NT2/D1 (cell line): ENCODE results near the gene VPS37C.

Experiments used
- DNase-seq: peaks from one replicate; pipeline ENCODE4 v3.0.0-alpha.2; 2011; ENCODE audit warnings: low read depth, low spot score
- H3K27me3 ChIP-seq: 2 replicates; pipeline ENCODE4 v1.6.0; 2011; ENCODE audit warnings: mild to moderate bottlenecking; ENCODE audit not compliant: insufficient read length, insufficient read depth
- H3K36me3 ChIP-seq: 2 replicates; pipeline ENCODE4 v1.6.1; 2011; ENCODE audit warnings: mild to moderate bottlenecking, low read length, mixed read lengths; ENCODE audit not compliant: insufficient read depth, insufficient read length
- H3K4me1 ChIP-seq: 2 replicates; pipeline ENCODE4 v1.5.1; 2011; ENCODE audit not compliant: insufficient read depth, insufficient read length
- H3K4me3 ChIP-seq: 2 replicates; pipeline ENCODE4 v1.5.1; 2011; ENCODE audit warnings: low read depth; ENCODE audit not compliant: insufficient read length
- H3K9ac ChIP-seq: 2 replicates; pipeline ENCODE4 v1.6.0; 2011; ENCODE audit warnings: low read depth; ENCODE audit not compliant: insufficient read length
- H3K9me3 ChIP-seq: 2 replicates; pipeline ENCODE4 v1.5.1; 2011; ENCODE audit warnings: mild to moderate bottlenecking, low read length; ENCODE audit not compliant: insufficient read depth
- SUZ12 ChIP-seq: IDR thresholded peaks from 2 replicates; pipeline ENCODE4 v1.6.1; 2011; ENCODE audit not compliant: insufficient read length, insufficient read depth; ENCODE audit errors: extremely low read depth
- YY1 ChIP-seq: IDR thresholded peaks from 2 replicates; pipeline ENCODE4 v1.6.1; 2011; ENCODE audit not compliant: insufficient read length, insufficient read depth
- ZNF274 ChIP-seq: IDR thresholded peaks from 2 replicates; pipeline ENCODE4 v1.6.1; 2011; ENCODE audit warnings: mild to moderate bottlenecking, low read depth, low read length

Gene VPS37C

GRCh38 chr11:61174273-61174672 is 13.0 kb upstream of the VPS37C start:
- H3K4me1 ChIP-seq: no peaks in the 10 kb centered on the region
- TF ChIP-seq YY1 (no peak), ZNF274 (no peak), SUZ12 (no peak)
- H3K9ac ChIP-seq: no peak overlapping the region
- peaks cover 13% of the 10 kb centered on the region; the same call in 1 of the 2 replicates for H3K9me3 ChIP-seq
- no peak overlapping the region for H3K4me3 ChIP-seq
- H3K36me3 ChIP-seq: no peaks in the 10 kb centered on the region
- no peak for DNase-seq
- peaks cover 5% of the 10 kb centered on the region for H3K27me3 ChIP-seq

DNA sequence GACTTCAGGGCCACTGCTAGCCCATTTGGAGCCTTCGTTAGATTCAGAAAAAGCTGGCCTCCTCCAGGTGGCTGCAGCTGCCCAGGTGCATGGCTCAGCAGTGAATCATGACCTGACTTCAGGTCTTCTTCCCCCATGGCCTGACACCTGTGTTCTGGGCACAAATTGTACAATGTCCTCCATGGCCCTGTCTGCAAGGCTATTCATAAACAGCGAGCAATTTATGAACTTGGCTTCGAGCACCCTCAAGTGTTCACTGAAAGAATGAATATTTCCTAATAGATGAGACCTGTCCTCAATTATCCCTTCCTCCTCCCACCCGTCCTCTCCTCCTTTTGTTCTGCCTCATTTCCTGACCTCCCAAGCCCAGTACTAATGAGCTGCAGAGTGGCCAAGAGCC is 12.2 kb upstream of the VPS37C start:
- no peaks in the 10 kb centered on the region for H3K36me3 ChIP-seq
- peaks cover 5% of the 10 kb centered on the region for H3K27me3 ChIP-seq
- TF ChIP-seq ZNF274: no peak
- TF ChIP-seq YY1: no peak
- TF ChIP-seq SUZ12: no peak
- H3K9me3 ChIP-seq: peaks cover 13% of the 10 kb centered on the region; the same call in 1 of the 2 replicates
- DNase-seq: no peak
- H3K4me3 ChIP-seq: no peak overlapping the region
- no peak overlapping the region for H3K9ac ChIP-seq
- no peaks in the 10 kb centered on the region for H3K4me1 ChIP-seq

DNA sequence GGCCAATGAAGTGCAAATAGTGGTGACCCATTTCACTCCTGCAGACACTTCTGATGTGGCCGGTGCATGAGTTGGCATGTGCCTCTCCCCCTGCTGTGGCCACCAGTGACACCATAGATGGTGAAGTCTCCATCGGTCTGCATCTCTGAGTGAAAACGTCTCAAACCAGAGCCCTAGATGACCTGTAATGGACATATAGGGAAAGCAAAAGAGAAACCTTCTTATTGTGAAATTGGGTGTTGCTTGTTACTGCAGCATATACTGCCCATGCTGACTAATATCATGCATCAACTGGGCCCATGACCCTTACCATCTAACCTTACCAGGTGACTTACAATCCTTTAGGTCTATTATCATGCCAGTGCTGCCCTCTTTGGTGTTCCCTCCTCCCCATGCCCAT is 11.7 kb upstream of the VPS37C start:
- H3K36me3 ChIP-seq: no peaks in the 10 kb centered on the region
- no peak for TF ChIP-seq SUZ12
- TF ChIP-seq ZNF274: no peak
- no peak for TF ChIP-seq YY1
- no peak overlapping the region for H3K4me3 ChIP-seq
- DNase-seq: no peak
- H3K9ac ChIP-seq: no peak overlapping the region
- H3K27me3 ChIP-seq: peaks cover 5% of the 10 kb centered on the region
- H3K9me3 ChIP-seq: peaks cover 17% of the 10 kb centered on the region; the same call in 1 of the 2 replicates
- no peaks in the 10 kb centered on the region for H3K4me1 ChIP-seq

GRCh38 chr11:61172356-61172755 is 11.1 kb upstream of the VPS37C start:
- Histone ChIP-seq H3K27me3 (peaks cover 5% of the 10 kb centered on the region), H3K9ac (no peak overlapping the region), H3K4me1 (no peaks in the 10 kb centered on the region), H3K36me3 (no peaks in the 10 kb centered on the region), H3K4me3 (no peak overlapping the region), H3K9me3 (peaks cover 22% of the 10 kb centered on the region; the same call in 1 of the 2 replicates)
- no peak for TF ChIP-seq SUZ12
- TF ChIP-seq YY1: no peak
- TF ChIP-seq ZNF274: no peak
- DNase-seq: no peak

DNA sequence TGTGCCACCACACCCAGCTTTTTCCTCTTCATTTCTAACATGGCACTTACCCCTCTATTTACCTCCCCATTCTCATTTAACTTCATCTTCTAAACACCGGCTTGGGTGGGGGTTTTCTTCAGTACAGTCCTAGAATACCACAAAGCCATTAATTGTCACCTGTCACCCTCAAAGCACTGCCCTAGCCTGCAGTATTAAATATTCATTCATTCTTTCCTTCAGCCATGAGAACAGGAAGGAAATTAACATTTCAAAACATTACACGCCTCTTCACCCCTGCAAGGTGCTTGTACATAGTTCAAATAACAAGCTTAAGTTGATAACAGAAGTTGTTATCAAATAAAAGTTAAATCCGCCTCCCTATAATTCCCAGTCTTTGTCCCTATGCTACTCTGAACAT is 10.7 kb upstream of the VPS37C start:
- Histone ChIP-seq H3K9me3 (peaks cover 26% of the 10 kb centered on the region; the same call in 1 of the 2 replicates), H3K27me3 (peaks cover 5% of the 10 kb centered on the region), H3K4me3 (no peak overlapping the region), H3K4me1 (no peaks in the 10 kb centered on the region), H3K36me3 (no peaks in the 10 kb centered on the region), H3K9ac (no peak overlapping the region)
- DNase-seq: no peak
- no peak for TF ChIP-seq SUZ12
- no peak for TF ChIP-seq YY1
- TF ChIP-seq ZNF274: no peak

DNA sequence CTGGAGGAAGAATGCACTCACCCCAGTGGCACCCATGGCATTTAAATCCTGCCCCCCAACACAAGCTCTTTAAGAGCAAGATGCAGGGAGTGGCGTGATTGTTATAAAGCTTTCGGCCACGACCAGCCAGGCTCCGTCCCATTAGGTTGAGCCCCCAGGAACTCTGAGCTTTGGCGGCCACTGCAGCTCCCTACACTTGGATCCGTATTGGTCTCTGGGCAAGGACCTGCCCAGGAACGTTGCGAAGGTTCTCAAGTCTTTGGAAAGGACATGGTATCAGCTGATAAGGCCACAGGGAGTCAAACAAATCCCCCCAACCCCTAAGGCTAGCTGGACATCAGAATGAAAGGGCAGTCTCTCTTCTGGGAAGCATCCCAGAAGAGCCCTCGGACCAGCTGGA is 9.3 kb upstream of the VPS37C start:
- H3K36me3 ChIP-seq: no peaks in the 10 kb centered on the region
- DNase-seq: no peak
- no peak overlapping the region for H3K4me3 ChIP-seq
- H3K9me3 ChIP-seq: peaks cover 26% of the 10 kb centered on the region; the same call in 1 of the 2 replicates
- H3K9ac ChIP-seq: no peak overlapping the region
- H3K4me1 ChIP-seq: no peaks in the 10 kb centered on the region
- H3K27me3 ChIP-seq: peaks cover 5% of the 10 kb centered on the region
- TF ChIP-seq SUZ12 (no peak), YY1 (no peak), ZNF274 (no peak)

GRCh38 chr11:61168800-61169199 is 7.6 kb upstream of the VPS37C start:
- H3K4me1 ChIP-seq: no peaks in the 10 kb centered on the region
- no peaks in the 10 kb centered on the region for H3K27me3 ChIP-seq
- DNase-seq: no peak
- no peak overlapping the region for H3K9ac ChIP-seq
- no peak overlapping the region for H3K4me3 ChIP-seq
- peaks cover 26% of the 10 kb centered on the region; the same call in 1 of the 2 replicates for H3K9me3 ChIP-seq
- no peak for TF ChIP-seq ZNF274
- TF ChIP-seq YY1: no peak
- no peak for TF ChIP-seq SUZ12
- H3K36me3 ChIP-seq: no peaks in the 10 kb centered on the region
